Measurements from ENCODE around the gene FIZ1. TPM values are rescaled to one million over a fixed set of nuclear protein-coding genes. Genes with fewer than 3 reads are reported as not detected.

Gene FIZ1, protein sequence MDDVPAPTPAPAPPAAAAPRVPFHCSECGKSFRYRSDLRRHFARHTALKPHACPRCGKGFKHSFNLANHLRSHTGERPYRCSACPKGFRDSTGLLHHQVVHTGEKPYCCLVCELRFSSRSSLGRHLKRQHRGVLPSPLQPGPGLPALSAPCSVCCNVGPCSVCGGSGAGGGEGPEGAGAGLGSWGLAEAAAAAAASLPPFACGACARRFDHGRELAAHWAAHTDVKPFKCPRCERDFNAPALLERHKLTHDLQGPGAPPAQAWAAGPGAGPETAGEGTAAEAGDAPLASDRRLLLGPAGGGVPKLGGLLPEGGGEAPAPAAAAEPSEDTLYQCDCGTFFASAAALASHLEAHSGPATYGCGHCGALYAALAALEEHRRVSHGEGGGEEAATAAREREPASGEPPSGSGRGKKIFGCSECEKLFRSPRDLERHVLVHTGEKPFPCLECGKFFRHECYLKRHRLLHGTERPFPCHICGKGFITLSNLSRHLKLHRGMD
- total RNA-seq, result 14.3 TPM
- long read RNA-seq, full-length matches to known transcripts, result 15 of 23 reads
- long read RNA-seq, partial matches to known transcripts, result 0 of 23 reads
- long read RNA-seq, other reads (novel, unspliced or antisense), result 8 of 23 reads

- Histone ChIP-seq H3K27ac (peak within 1 kb of the TSS; percentile 98), H3K4me3 (peak within 1 kb of the TSS; percentile 83), H3K36me3 (peaks cover 33% of the 10 kb centered on the region), H3K27me3 (ENCODE audit: low read depth) (no peaks in the 10 kb centered on the region), H3K4me1 (peaks cover 26% of the 10 kb centered on the region), H3K9me3 (no peaks in the 10 kb centered on the region)
- intact Hi-C loops (cut with DNase I), result no loop called here
- TF ChIP-seq CTCF (IDR thresholded peaks at IDR 0.05), result no peak
- DNase-seq, result peak; percentile 97
- peak; percentile 93 to 95 for ATAC-seq
These were observed at the start of gene FIZ1 for GRCh38 chr19:55599468-55599841. Gene FIZ1, minus strand, starts transcription at chr19:55599517. Its CDS starts 1,652 bp downstream, at chr19:55597865.

GRCh38 chr19:55648585-55649267 lies 49.4 kb upstream of the FIZ1 start:
- peak overlapping the region; percentile 84 for H3K27ac ChIP-seq
- H3K4me3 ChIP-seq, result peak overlapping the region; percentile 90
- DNase-seq, result no peak
- no peaks in the 10 kb centered on the region for H3K27me3 ChIP-seq (ENCODE audit: low read depth)
- peaks cover 18% of the 10 kb centered on the region for H3K36me3 ChIP-seq
- intact Hi-C loops (cut with DNase I), result no loop called here
- TF ChIP-seq CTCF (IDR thresholded peaks at IDR 0.05), result no peak
- ATAC-seq, result no peak
- H3K4me1 ChIP-seq, result peaks cover 41% of the 10 kb centered on the region
- no peaks in the 10 kb centered on the region for H3K9me3 ChIP-seq

GRCh38 chr19:55647732-55648584 lies 48.6 kb upstream of the FIZ1 start, which contains the start of gene CCDC106:
Gene CCDC106, plus strand, starts transcription at chr19:55648212. Its CDS starts 835 bp downstream, at chr19:55649047.
- no peaks in the 10 kb centered on the region for H3K27me3 ChIP-seq (ENCODE audit: low read depth)
- peak within 1 kb of the TSS; percentile 90 for H3K4me3 ChIP-seq
- DNase-seq, result peak; percentile 79
- no peak for TF ChIP-seq CTCF (IDR thresholded peaks at IDR 0.05)
- peaks cover 18% of the 10 kb centered on the region for H3K36me3 ChIP-seq
- peaks cover 38% of the 10 kb centered on the region for H3K4me1 ChIP-seq
- H3K9me3 ChIP-seq, result no peaks in the 10 kb centered on the region
- ATAC-seq, result peak; percentile 63 to 71
- intact Hi-C loops (cut with DNase I), result no loop called here
- peak within 1 kb of the TSS; percentile 84 for H3K27ac ChIP-seq

- DNase-seq (no peak), ATAC-seq (no peak)
- H3K27ac ChIP-seq, result peak overlapping the region; percentile 84
- intact Hi-C loops (cut with DNase I), result no loop called here
- no peaks in the 10 kb centered on the region for H3K9me3 ChIP-seq
- H3K4me3 ChIP-seq, result peak overlapping the region; percentile 90
- peaks cover 12% of the 10 kb centered on the region for H3K36me3 ChIP-seq
- TF ChIP-seq CTCF (IDR thresholded peaks at IDR 0.05), result no peak
- H3K4me1 ChIP-seq, result peaks cover 45% of the 10 kb centered on the region
- H3K27me3 ChIP-seq (ENCODE audit: low read depth), result no peaks in the 10 kb centered on the region
These were observed 47.8 kb upstream of the FIZ1 start for GRCh38 chr19:55646889-55647731.

Data from lower lobe of right lung (tissue), 2 donors.